ENCODE measurements around the gene MTUS2.

GRCh38 chr13:29099781-29100406 is 279.8 kb downstream of the MTUS2 start:
- TF ChIP-seq POLR2AphosphoS5 (IDR thresholded peaks at IDR 0.05) = no peak
- no peak for TF ChIP-seq CTCF (IDR thresholded peaks at IDR 0.05)
- TF ChIP-seq EP300 (IDR thresholded peaks at IDR 0.05; ENCODE audit: low read depth) = no peak
- no peak for TF ChIP-seq POLR2A (IDR thresholded peaks at IDR 0.05)
